Astrocyte (in vitro differentiated cells and primary cell): ENCODE measurements around the gene ISCU.

Experiments
- EZH2 ChIP-seq: IDR thresholded peaks from 2 replicates; pipeline ENCODE4 v1.6.1; 2012; ENCODE audit warnings: mild to moderate bottlenecking, low read length, inconsistent platforms; ENCODE audit not compliant: insufficient read depth
- TF ChIP-seq, protein P1 (sequence below): IDR thresholded peaks from 2 replicates; pipeline ENCODE4 v1.5.1; 2011; ENCODE audit warnings: low read depth, mild to moderate bottlenecking, inconsistent platforms, low read length, moderate library complexity; ENCODE audit not compliant: insufficient read depth

DNA sequence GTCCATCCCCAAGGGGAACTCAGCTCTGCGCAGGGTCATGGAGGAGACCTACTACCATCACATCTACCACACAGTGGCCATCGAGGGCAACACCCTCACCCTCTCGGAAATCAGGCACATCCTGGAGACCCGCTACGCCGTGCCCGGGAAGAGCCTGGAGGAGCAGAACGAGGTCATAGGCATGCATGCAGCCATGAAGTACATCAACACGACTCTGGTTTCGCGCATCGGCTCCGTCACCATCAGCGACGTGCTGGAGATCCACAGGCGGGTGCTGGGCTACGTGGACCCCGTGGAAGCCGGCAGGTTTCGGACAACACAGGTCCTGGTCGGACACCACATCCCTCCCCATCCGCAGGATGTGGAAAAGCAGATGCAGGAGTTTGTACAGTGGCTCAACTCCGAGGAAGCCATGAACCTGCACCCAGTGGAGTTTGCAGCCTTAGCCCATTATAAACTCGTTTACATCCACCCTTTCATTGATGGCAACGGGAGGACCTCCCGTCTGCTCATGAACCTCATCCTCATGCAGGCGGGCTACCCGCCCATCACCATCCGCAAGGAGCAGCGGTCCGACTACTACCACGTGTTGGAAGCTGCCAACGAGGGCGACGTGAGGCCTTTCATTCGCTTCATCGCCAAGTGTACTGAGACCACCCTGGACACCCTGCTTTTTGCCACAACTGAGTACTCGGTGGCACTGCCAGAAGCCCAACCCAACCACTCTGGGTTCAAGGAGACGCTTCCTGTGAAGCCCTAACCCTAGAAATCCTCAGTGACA is 43.5 kb upstream of the ISCU start:
- TF ChIP-seq, protein P1, sequence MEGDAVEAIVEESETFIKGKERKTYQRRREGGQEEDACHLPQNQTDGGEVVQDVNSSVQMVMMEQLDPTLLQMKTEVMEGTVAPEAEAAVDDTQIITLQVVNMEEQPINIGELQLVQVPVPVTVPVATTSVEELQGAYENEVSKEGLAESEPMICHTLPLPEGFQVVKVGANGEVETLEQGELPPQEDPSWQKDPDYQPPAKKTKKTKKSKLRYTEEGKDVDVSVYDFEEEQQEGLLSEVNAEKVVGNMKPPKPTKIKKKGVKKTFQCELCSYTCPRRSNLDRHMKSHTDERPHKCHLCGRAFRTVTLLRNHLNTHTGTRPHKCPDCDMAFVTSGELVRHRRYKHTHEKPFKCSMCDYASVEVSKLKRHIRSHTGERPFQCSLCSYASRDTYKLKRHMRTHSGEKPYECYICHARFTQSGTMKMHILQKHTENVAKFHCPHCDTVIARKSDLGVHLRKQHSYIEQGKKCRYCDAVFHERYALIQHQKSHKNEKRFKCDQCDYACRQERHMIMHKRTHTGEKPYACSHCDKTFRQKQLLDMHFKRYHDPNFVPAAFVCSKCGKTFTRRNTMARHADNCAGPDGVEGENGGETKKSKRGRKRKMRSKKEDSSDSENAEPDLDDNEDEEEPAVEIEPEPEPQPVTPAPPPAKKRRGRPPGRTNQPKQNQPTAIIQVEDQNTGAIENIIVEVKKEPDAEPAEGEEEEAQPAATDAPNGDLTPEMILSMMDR: no peak
- TF ChIP-seq EZH2: no peak
